ENCODE measurements around the gene RNGTT.

GRCh38 chr6:88573561-88573960 is 389.9 kb downstream of the RNGTT start:
- TF ChIP-seq POLR2AphosphoS5 (IDR thresholded peaks at IDR 0.05) (no peak), CTCF (IDR thresholded peaks at IDR 0.05) (no peak), EP300 (IDR thresholded peaks at IDR 0.05) (no peak)

Measured in upper lobe of left lung (tissue), 4 donors.